GM23338 (cell line): ENCODE results near the gene SFI1. TPM values are rescaled to one million over a fixed set of nuclear protein-coding genes. Genes with fewer than 3 reads are reported as not detected.

Experiments
- ATAC-seq: fragments of 200-7000 bp; cut with Tn5 transposase; 3 replicates; pipeline ENCODE4 v1.9.1; 2020
- DNase-seq: peaks from one replicate; pipeline ENCODE4 v3.0.0-alpha.2; 2015; ENCODE audit warnings: low spot score
- H2AFZ ChIP-seq: fragments of 200-600 bp; sonication (generic); 2 replicates; pipeline ENCODE4 v1.8.0; 2016; ENCODE audit warnings: antibody characterized with exemption, mild to moderate bottlenecking, moderate library complexity
- H3F3A ChIP-seq: fragments of 200-600 bp; sonication (generic); replicated peaks from 2 replicates; pipeline ENCODE4 v1.8.0; 2017; ENCODE audit warnings: antibody characterized with exemption, mixed run types, low read depth
- H3K27ac ChIP-seq: fragments of 200-600 bp; sonication (generic); 2 replicates; pipeline ENCODE4 v1.6.1; 2016; ENCODE audit warnings: low read depth
- H3K27me3 ChIP-seq: fragments of 200-600 bp; sonication (generic); 2 replicates; pipeline ENCODE4 v1.8.0; 2016; ENCODE audit warnings: mild to moderate bottlenecking, mixed run types, moderate library complexity; ENCODE audit not compliant: insufficient read depth
- H3K36me3 ChIP-seq: fragments of 200-600 bp; sonication (generic); 2 replicates; pipeline ENCODE4 v1.8.0; 2016; ENCODE audit warnings: mild to moderate bottlenecking; ENCODE audit not compliant: insufficient read depth
- H3K4me1 ChIP-seq: fragments of 200-600 bp; sonication (generic); 2 replicates; pipeline ENCODE4 v1.8.0; 2016; ENCODE audit warnings: mild to moderate bottlenecking, moderate library complexity; ENCODE audit not compliant: insufficient read depth
- H3K4me2 ChIP-seq: fragments of 200-600 bp; sonication (generic); 2 replicates; pipeline ENCODE4 v1.7.1; 2017; ENCODE audit warnings: mixed run types
- H3K4me3 ChIP-seq: fragments of 200-600 bp; sonication (generic); 2 replicates; pipeline ENCODE4 v1.6.1; 2016; ENCODE audit warnings: mixed run types
- H3K79me2 ChIP-seq: fragments of 200-600 bp; sonication (generic); replicated peaks from 2 replicates; pipeline ENCODE4 v1.8.0; 2017; ENCODE audit warnings: mild to moderate bottlenecking; ENCODE audit not compliant: insufficient read depth
- H3K9me2 ChIP-seq: fragments of 200-600 bp; sonication (generic); 2 replicates; pipeline ENCODE4 v1.8.0; 2017; ENCODE audit not compliant: insufficient read depth
- H4K20me1 ChIP-seq: fragments of 200-600 bp; sonication (generic); replicated peaks from 2 replicates; pipeline ENCODE4 v1.8.0; 2017; ENCODE audit warnings: mild to moderate bottlenecking; ENCODE audit not compliant: insufficient read depth
- H3K27ac Mint-ChIP-seq: 2 replicates; pipeline ENCODE4 v1.8.0; 2020; ENCODE audit warnings: inconsistent platforms, mild to moderate bottlenecking, moderate library complexity, mixed read lengths
- H3K27me3 Mint-ChIP-seq: 3 replicates; pipeline ENCODE4 v1.8.0; 2022; ENCODE audit warnings: low read depth, mild to moderate bottlenecking, moderate library complexity, mixed read lengths, inconsistent platforms; ENCODE audit not compliant: insufficient read depth, poor library complexity
- H3K36me3 Mint-ChIP-seq: 3 replicates; pipeline ENCODE4 v1.8.0; 2021; ENCODE audit warnings: low read depth, mild to moderate bottlenecking, inconsistent platforms, moderate library complexity, mixed read lengths
- H3K4me1 Mint-ChIP-seq: 3 replicates; pipeline ENCODE4 v1.8.0; 2020; ENCODE audit warnings: mild to moderate bottlenecking, inconsistent platforms, mixed read lengths
- H3K4me3 Mint-ChIP-seq: 3 replicates; pipeline ENCODE4 v1.8.0; 2021; ENCODE audit warnings: moderate library complexity, mild to moderate bottlenecking, inconsistent platforms, mixed read lengths
- H3K9me3 Mint-ChIP-seq: 3 replicates; pipeline ENCODE4 v1.8.0; 2020; ENCODE audit warnings: moderate library complexity, mild to moderate bottlenecking, inconsistent platforms, mixed read lengths
- CREB1 ChIP-seq: fragments of 250-450 bp; sonication (Bioruptor Pico); IDR thresholded peaks from 2 replicates; pipeline ENCODE4 v1.5.0; 2020; ENCODE audit warnings: low read depth, mild to moderate bottlenecking, moderate library complexity
- EZH2 ChIP-seq: fragments of 200-600 bp; sonication (generic); IDR thresholded peaks from one replicate; pipeline ENCODE4 v1.8.0; 2017; ENCODE audit warnings: antibody characterized with exemption, mild to moderate bottlenecking, low read depth; ENCODE audit not compliant: unreplicated experiment
- JUNB ChIP-seq: IDR thresholded peaks from one replicate; pipeline ENCODE4 v1.6.1; 2016; ENCODE audit warnings: antibody characterized with exemption; ENCODE audit not compliant: unreplicated experiment
- NANOG ChIP-seq: IDR thresholded peaks from 2 replicates; pipeline ENCODE4 v1.6.1; 2016; ENCODE audit warnings: antibody characterized with exemption, borderline replicate concordance
- POLR2AphosphoS5 ChIP-seq: IDR thresholded peaks from 2 replicates; pipeline ENCODE4 v1.6.1; 2016; ENCODE audit warnings: antibody characterized with exemption, low read depth
- STAT1 ChIP-seq: IDR thresholded peaks from one replicate; pipeline ENCODE4 v1.6.1; 2016; ENCODE audit warnings: antibody characterized with exemption; ENCODE audit not compliant: unreplicated experiment
- ZNF114 ChIP-seq: fragments of 250-450 bp; sonication (Bioruptor Pico); IDR thresholded peaks from 2 replicates; pipeline ENCODE4 v1.5.0; 2020; ENCODE audit warnings: mild to moderate bottlenecking, moderate library complexity
- ZNF331 ChIP-seq: fragments of 250-450 bp; sonication (Bioruptor Pico); IDR thresholded peaks from 2 replicates; pipeline ENCODE4 v1.5.0; 2020; ENCODE audit warnings: low read depth, mild to moderate bottlenecking, moderate library complexity
- polyA plus RNA-seq: library from polyadenylated mRNA; unstranded; fragments of >200 nt; fragmentation: Nextera tagmentation; extraction: Ambion mirVana; gene quantifications from 2 replicates; pipeline ENCODE4 v1.2.1, GENCODE V29; 2016
- total RNA-seq: library from RNA; depleted of rRNA; stranded (reverse); fragments of >200 nt; shearing (Covaris generic); gene quantifications from 2 replicates; pipeline ENCODE4 v1.2.3, GENCODE V29; 2014
- TF ChIP-seq, protein P1 (sequence below): fragments of 250-450 bp; sonication (Bioruptor Pico); IDR thresholded peaks from 2 replicates; pipeline ENCODE4 v1.5.0; 2020; ENCODE audit warnings: mild to moderate bottlenecking, moderate library complexity

The SFI1 gene
- total and polyA plus RNA-seq, 2 experiments from 2014 or later, result 16.7 to 25.6 TPM

- TF ChIP-seq EZH2, result no peak
- TF ChIP-seq, protein P1, sequence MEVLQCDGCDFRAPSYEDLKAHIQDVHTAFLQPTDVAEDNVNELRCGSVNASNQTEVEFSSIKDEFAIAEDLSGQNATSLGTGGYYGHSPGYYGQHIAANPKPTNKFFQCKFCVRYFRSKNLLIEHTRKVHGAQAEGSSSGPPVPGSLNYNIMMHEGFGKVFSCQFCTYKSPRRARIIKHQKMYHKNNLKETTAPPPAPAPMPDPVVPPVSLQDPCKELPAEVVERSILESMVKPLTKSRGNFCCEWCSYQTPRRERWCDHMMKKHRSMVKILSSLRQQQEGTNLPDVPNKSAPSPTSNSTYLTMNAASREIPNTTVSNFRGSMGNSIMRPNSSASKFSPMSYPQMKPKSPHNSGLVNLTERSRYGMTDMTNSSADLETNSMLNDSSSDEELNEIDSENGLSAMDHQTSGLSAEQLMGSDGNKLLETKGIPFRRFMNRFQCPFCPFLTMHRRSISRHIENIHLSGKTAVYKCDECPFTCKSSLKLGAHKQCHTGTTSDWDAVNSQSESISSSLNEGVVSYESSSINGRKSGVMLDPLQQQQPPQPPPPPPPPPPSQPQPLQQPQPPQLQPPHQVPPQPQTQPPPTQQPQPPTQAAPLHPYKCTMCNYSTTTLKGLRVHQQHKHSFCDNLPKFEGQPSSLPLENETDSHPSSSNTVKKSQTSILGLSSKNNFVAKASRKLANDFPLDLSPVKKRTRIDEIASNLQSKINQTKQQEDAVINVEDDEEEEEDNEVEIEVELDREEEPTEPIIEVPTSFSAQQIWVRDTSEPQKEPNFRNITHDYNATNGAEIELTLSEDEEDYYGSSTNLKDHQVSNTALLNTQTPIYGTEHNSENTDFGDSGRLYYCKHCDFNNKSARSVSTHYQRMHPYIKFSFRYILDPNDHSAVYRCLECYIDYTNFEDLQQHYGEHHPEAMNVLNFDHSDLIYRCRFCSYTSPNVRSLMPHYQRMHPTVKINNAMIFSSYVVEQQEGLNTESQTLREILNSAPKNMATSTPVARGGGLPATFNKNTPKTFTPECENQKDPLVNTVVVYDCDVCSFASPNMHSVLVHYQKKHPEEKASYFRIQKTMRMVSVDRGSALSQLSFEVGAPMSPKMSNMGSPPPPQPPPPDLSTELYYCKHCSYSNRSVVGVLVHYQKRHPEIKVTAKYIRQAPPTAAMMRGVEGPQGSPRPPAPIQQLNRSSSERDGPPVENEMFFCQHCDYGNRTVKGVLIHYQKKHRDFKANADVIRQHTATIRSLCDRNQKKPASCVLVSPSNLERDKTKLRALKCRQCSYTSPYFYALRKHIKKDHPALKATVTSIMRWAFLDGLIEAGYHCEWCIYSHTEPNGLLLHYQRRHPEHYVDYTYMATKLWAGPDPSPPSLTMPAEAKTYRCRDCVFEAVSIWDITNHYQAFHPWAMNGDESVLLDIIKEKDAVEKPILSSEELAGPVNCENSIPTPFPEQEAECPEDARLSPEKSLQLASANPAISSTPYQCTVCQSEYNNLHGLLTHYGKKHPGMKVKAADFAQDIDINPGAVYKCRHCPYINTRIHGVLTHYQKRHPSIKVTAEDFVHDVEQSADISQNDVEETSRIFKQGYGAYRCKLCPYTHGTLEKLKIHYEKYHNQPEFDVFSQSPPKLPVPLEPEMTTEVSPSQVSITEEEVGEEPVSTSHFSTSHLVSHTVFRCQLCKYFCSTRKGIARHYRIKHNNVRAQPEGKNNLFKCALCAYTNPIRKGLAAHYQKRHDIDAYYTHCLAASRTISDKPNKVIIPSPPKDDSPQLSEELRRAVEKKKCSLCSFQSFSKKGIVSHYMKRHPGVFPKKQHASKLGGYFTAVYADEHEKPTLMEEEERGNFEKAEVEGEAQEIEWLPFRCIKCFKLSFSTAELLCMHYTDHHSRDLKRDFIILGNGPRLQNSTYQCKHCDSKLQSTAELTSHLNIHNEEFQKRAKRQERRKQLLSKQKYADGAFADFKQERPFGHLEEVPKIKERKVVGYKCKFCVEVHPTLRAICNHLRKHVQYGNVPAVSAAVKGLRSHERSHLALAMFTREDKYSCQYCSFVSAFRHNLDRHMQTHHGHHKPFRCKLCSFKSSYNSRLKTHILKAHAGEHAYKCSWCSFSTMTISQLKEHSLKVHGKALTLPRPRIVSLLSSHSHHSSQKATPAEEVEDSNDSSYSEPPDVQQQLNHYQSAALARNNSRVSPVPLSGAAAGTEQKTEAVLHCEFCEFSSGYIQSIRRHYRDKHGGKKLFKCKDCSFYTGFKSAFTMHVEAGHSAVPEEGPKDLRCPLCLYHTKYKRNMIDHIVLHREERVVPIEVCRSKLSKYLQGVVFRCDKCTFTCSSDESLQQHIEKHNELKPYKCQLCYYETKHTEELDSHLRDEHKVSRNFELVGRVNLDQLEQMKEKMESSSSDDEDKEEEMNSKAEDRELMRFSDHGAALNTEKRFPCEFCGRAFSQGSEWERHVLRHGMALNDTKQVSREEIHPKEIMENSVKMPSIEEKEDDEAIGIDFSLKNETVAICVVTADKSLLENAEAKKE, result no peak
- no peak for TF ChIP-seq CREB1 (CRISPR knock-in tag)
- no peak for TF ChIP-seq POLR2AphosphoS5
- no peak for TF ChIP-seq STAT1
Observed at GRCh38 chr22:31653944-31654343, 157.6 kb downstream of the SFI1 start (continued).

GRCh38 chr22:31654408-31654807 lies 158.1 kb downstream of the SFI1 start:
- peaks cover 6% of the 10 kb centered on the region for H3K36me3 Mint-ChIP-seq
- H3K79me2 ChIP-seq, result peaks cover 99% of the 10 kb centered on the region
- no peak for TF ChIP-seq JUNB
- no peak for TF ChIP-seq STAT1
- no peak for TF ChIP-seq CREB1 (CRISPR knock-in tag)
- no peak for TF ChIP-seq NANOG
- no peak for TF ChIP-seq ZNF114 (CRISPR knock-in tag)
- TF ChIP-seq EZH2, result no peak
- no peak for TF ChIP-seq ZNF331 (CRISPR knock-in tag)
- TF ChIP-seq, protein P1, result no peak
- no peak for TF ChIP-seq POLR2AphosphoS5

More at GRCh38 chr22:31654408-31654807, 158.1 kb downstream of the SFI1 start:
- Histone ChIP-seq H3K27ac (no peak overlapping the region), H3K4me3 (no peak overlapping the region), H2AFZ (no peak overlapping the region), H3K4me2 (no peak overlapping the region), H3K4me1 (0 out of 2 replicates have a peak, but pooled peaks cover 9% of the 10 kb centered on the region), H3K9me2 (no peaks in the 10 kb centered on the region), H3K36me3 (no peaks in the 10 kb centered on the region), H3F3A (0 out of 2 replicates have a peak, but pooled peaks cover 5% of the 10 kb centered on the region), H4K20me1 (peaks cover 23% of the 10 kb centered on the region), H3K27me3 (no peaks in the 10 kb centered on the region)
- H3K27me3 Mint-ChIP-seq, result peaks cover under 1% of the 10 kb centered on the region
- ATAC-seq (no peak), DNase-seq (no peak)
- H3K4me3 Mint-ChIP-seq, result no peak overlapping the region
- no peaks in the 10 kb centered on the region for H3K9me3 Mint-ChIP-seq
- peaks cover 7% of the 10 kb centered on the region; the same call in 2 of the 3 replicates for H3K4me1 Mint-ChIP-seq
- no peak overlapping the region for H3K27ac Mint-ChIP-seq
